IMR-90 (cell line): ENCODE data around the gene WWP2. TPM values are rescaled to one million over a fixed set of nuclear protein-coding genes. Genes with fewer than 3 reads are reported as not detected.

Source experiments
- ATAC-seq: fragments of 200-7000 bp; cut with Tn5 transposase; 2 replicates; pipeline ENCODE4 v1.9.1; 2020; ENCODE audit warnings: low read depth, mild to moderate bottlenecking, moderate library complexity
- BruUV-seq: library from RNA; stranded (reverse); fragments of 400-500 nt; replicated peaks from 2 replicates; lab custom pipeline; 2021; lab: Mats Ljungman, UMichigan
- CTCF ChIA-PET: fragments of 300-600 bp; formaldehyde crosslinking; extraction: SDS; loops from one replicate; lab custom pipeline; 2021; ENCODE audit warnings: antibody characterized with exemption; lab: Yijun Ruan, JAX
- POLR2A ChIA-PET: fragments of 300-600 bp; sonication (Branson Sonifier 250); formaldehyde crosslinking; loops from one replicate; lab custom pipeline; 2022; ENCODE audit warnings: antibody characterized with exemption; ENCODE audit not compliant: unreplicated experiment; lab: Charles Lee
- DNase-seq: peaks from one replicate; pipeline ENCODE4 v3.0.0; 2013
- H2AFZ ChIP-seq: replicated peaks from 2 replicates; pipeline ENCODE3; 2013; ENCODE audit warnings: low read length, mild to moderate bottlenecking; ENCODE audit not compliant: poor library complexity
- H2AK5ac ChIP-seq: 2 replicates; pipeline ENCODE4 v1.6.1; 2013; ENCODE audit warnings: low read depth, low read length, inconsistent platforms
- H2AK9ac ChIP-seq: replicated peaks from 2 replicates; pipeline ENCODE3; 2013; ENCODE audit warnings: mild to moderate bottlenecking, low read depth, low read length, moderate library complexity; ENCODE audit not compliant: poor library complexity
- H2BK120ac ChIP-seq: 2 replicates; pipeline ENCODE4 v1.6.1; 2013; ENCODE audit warnings: low read depth, low read length, inconsistent platforms
- H2BK15ac ChIP-seq: 3 replicates; pipeline ENCODE4 v1.6.1; 2013; ENCODE audit warnings: low read depth, low read length, inconsistent platforms
- H2BK20ac ChIP-seq: 2 replicates; pipeline ENCODE4 v1.6.1; 2013; ENCODE audit warnings: low read depth, mild to moderate bottlenecking, inconsistent platforms, low read length, moderate library complexity
- H2BK5ac ChIP-seq: 2 replicates; pipeline ENCODE4 v1.6.1; 2013; ENCODE audit warnings: mild to moderate bottlenecking, low read depth, low read length, inconsistent platforms; ENCODE audit not compliant: poor library complexity, severe bottlenecking
- H3K14ac ChIP-seq: replicated peaks from 2 replicates; pipeline ENCODE4 v1.6.1; 2013; ENCODE audit warnings: low read depth, low read length, inconsistent platforms
- H3K18ac ChIP-seq: 2 replicates; pipeline ENCODE4 v1.6.1; 2013; ENCODE audit warnings: low read depth, low read length, control low read depth
- H3K23ac ChIP-seq: 2 replicates; pipeline ENCODE4 v1.6.1; 2013; ENCODE audit warnings: low read depth, low read length, inconsistent platforms
- H3K27ac ChIP-seq: 2 replicates; pipeline ENCODE4 v1.5.1; 2013; ENCODE audit warnings: mild to moderate bottlenecking, control low read depth, low read length; ENCODE audit not compliant: insufficient read depth
- H3K27me3 ChIP-seq: 2 replicates; pipeline ENCODE4 v1.6.1; 2013; ENCODE audit warnings: low read length; ENCODE audit not compliant: control insufficient read depth, insufficient read depth
- H3K36me3 ChIP-seq: 2 replicates; pipeline ENCODE4 v1.6.1; 2013; ENCODE audit warnings: low read length, mixed read lengths; ENCODE audit not compliant: control insufficient read depth, insufficient read depth
- H3K4ac ChIP-seq: 2 replicates; pipeline ENCODE4 v1.6.1; 2013; ENCODE audit warnings: low read depth, low read length, inconsistent platforms
- H3K4me1 ChIP-seq: 2 replicates; pipeline ENCODE4 v1.6.1; 2013; ENCODE audit warnings: low read length, mixed read lengths; ENCODE audit not compliant: control insufficient read depth, insufficient read depth
- H3K4me2 ChIP-seq: 2 replicates; pipeline ENCODE4 v1.6.1; 2013; ENCODE audit warnings: low read depth, mild to moderate bottlenecking, control low read depth, low read length, moderate library complexity
- H3K4me3 ChIP-seq: 2 replicates; pipeline ENCODE4 v1.5.1; 2013; ENCODE audit warnings: low read depth, mild to moderate bottlenecking, control low read depth, low read length, moderate library complexity; ENCODE audit not compliant: insufficient read depth
- H3K56ac ChIP-seq: 2 replicates; pipeline ENCODE4 v1.6.1; 2013; ENCODE audit warnings: low read length, inconsistent platforms; ENCODE audit not compliant: insufficient read depth; ENCODE audit errors: extremely low read depth
- H3K79me1 ChIP-seq, 2 experiments: 2 replicates each; pipeline ENCODE4 v1.6.1; 2013; ENCODE audit warnings: low read length in 2 of 2, inconsistent platforms in 1 of 2, low read depth in 1 of 2
- H3K9ac ChIP-seq: 2 replicates; pipeline ENCODE4 v1.6.1; 2013; ENCODE audit warnings: low read depth, low read length, control low read depth
- H3K9me1 ChIP-seq: 2 replicates; pipeline ENCODE4 v1.6.1; 2013; ENCODE audit warnings: low read length, inconsistent platforms; ENCODE audit not compliant: insufficient read depth
- H3K9me3 ChIP-seq: 2 replicates; pipeline ENCODE4 v1.6.1; 2013; ENCODE audit warnings: low read length; ENCODE audit not compliant: control insufficient read depth, insufficient read depth
- H4K20me1 ChIP-seq: 2 replicates; pipeline ENCODE4 v1.6.1; 2013; ENCODE audit warnings: low read length, inconsistent platforms; ENCODE audit not compliant: insufficient read depth
- H4K5ac ChIP-seq: 2 replicates; pipeline ENCODE4 v1.6.1; 2013; ENCODE audit warnings: mild to moderate bottlenecking, low read depth, low read length, control low read depth
- H4K8ac ChIP-seq, 2 experiments: 2 replicates each; pipeline ENCODE4 v1.6.1; 2013; ENCODE audit warnings: low read depth in 2 of 2, low read length in 2 of 2, control low read depth in 1 of 2, inconsistent platforms in 1 of 2
- H4K91ac ChIP-seq: 2 replicates; pipeline ENCODE4 v1.6.1; 2013; ENCODE audit warnings: low read depth, low read length, inconsistent platforms; ENCODE audit not compliant: insufficient read depth
- BHLHE40 ChIP-seq: fragments of 150-350 bp; IDR thresholded peaks from 2 replicates; pipeline ENCODE4 v1.6.1; 2016; ENCODE audit warnings: mild to moderate bottlenecking, low read depth, low read length
- CEBPB ChIP-seq: IDR thresholded peaks from 2 replicates; pipeline ENCODE4 v1.6.1; 2012; ENCODE audit warnings: low read depth, low read length, improper control_type of control experiment
- FOS ChIP-seq: fragments of 150-350 bp; IDR thresholded peaks from 2 replicates; pipeline ENCODE4 v1.6.1; 2016; ENCODE audit warnings: low read depth, low read length
- MAFK ChIP-seq: IDR thresholded peaks from 2 replicates; pipeline ENCODE4 v1.6.1; 2012; ENCODE audit warnings: low read depth, low read length, improper control_type of control experiment
- POLR2A ChIP-seq: IDR thresholded peaks from 2 replicates; pipeline ENCODE4 v1.6.1; 2012; ENCODE audit warnings: mild to moderate bottlenecking, low read depth, low read length
- RCOR1 ChIP-seq: IDR thresholded peaks from 2 replicates; pipeline ENCODE4 v1.6.1; 2012; ENCODE audit warnings: mild to moderate bottlenecking, low read length, improper control_type of control experiment; ENCODE audit not compliant: insufficient replicate concordance
- RFX5 ChIP-seq: IDR thresholded peaks from 2 replicates; pipeline ENCODE4 v1.8.0; 2012; ENCODE audit warnings: low read depth, mild to moderate bottlenecking, low read length, moderate library complexity
- WGBS, 2 experiments: methylation state at CpG; one replicate each; pipeline versions ENCODE4 v1.1.5 to v1.1.7; 2013; ENCODE audit warnings: missing lambda C conversion rate in 2 of 2; ENCODE audit not compliant: insufficient read length in 1 of 2; ENCODE audit errors: extremely low coverage in 2 of 2; 5-methylcytosine and 5-hydroxymethylcytosine counted together
- dilution Hi-C: fragments of 300-500 bp; cut with HindIII; formaldehyde crosslinking; loops from one replicate; pipeline ENCODE4 v1.14.3; 2018; ENCODE audit warnings: low sequenced_read_pairs; ENCODE audit not compliant: unreplicated experiment
- in situ Hi-C: fragments of 300-500 bp; cut with MboI; formaldehyde crosslinking; loops from 3 replicates; pipeline ENCODE4 v1.14.3; 2019; ENCODE audit warnings: low sequenced_read_pairs, inconsistent platforms, mixed read lengths
- intact Hi-C: fragments of 100-400 bp; cut with micrococcal nuclease; formaldehyde crosslinking; loops from 2 replicates; pipeline ENCODE4 v1.10.0; 2022
- polyA plus RNA-seq, 3 experiments: library from polyadenylated mRNA; depleted of rRNA; stranded (reverse); fragments of >200 nt; gene quantifications; 2 replicates each; pipeline ENCODE4 v1.2.3, GENCODE V29; 2012; ENCODE audit warnings: low replicate concordance in 1 of 3
- total RNA-seq: library from RNA; depleted of rRNA; stranded (reverse); fragments of >200 nt; gene quantifications from 2 replicates; pipeline ENCODE4 v1.2.3, GENCODE V29; 2012
- TF ChIP-seq, protein P1 (sequence below): fragments of 150-350 bp; IDR thresholded peaks from 2 replicates; pipeline ENCODE4 v1.6.1; 2017; ENCODE audit warnings: mild to moderate bottlenecking, antibody characterized with exemption, low read length, low read depth
- TF ChIP-seq, protein P2 (sequence below): conservative IDR thresholded peaks from 2 replicates; pipeline ENCODE4 v1.5.1; 2012; ENCODE audit warnings: mild to moderate bottlenecking, low read depth, low read length, improper control_type of control experiment

Gene WWP2
- total and polyA plus RNA-seq, 2 of the 4 experiments (the other 2 are of a cell fraction): 12.7 to 13.7 TPM

DNA sequence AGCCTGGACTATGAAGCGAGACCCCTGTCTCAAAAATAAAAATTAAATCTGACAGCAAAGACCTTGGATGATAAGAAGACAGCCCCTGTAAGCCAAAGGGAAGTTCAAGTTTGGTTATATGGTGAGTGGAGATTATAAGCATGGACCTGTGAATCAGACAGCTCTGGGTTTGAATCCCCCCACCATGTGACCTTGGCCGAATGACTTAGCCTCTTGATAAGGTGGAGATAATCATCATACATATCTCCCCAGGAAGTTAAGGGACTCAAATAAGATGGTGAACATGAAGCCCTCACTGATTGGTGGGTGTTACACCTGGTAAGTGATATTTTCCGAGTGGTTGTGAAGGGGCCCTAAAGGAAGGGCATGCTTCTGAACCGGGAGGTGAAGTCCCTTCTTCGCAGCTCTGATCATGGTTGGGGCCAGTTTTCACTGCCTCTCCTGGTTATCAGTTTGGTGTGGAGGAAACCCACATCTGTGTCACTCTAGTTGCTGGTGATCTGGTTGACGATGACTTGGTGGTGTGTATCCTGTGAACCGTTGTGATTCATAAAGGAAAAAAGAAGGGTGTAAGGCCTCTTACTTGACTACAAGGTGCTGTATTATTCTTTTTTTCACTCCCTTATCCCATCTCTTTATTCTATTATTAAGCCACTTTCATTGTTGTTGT is 127.3 kb downstream of the WWP2 start:
- TF ChIP-seq RFX5 (no peak), MAFK (no peak), BHLHE40 (no peak), CEBPB (no peak), FOS (no peak), POLR2A (no peak), RCOR1 (no peak)
- TF ChIP-seq, protein P1, sequence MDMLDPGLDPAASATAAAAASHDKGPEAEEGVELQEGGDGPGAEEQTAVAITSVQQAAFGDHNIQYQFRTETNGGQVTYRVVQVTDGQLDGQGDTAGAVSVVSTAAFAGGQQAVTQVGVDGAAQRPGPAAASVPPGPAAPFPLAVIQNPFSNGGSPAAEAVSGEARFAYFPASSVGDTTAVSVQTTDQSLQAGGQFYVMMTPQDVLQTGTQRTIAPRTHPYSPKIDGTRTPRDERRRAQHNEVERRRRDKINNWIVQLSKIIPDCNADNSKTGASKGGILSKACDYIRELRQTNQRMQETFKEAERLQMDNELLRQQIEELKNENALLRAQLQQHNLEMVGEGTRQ: no peak
- TF ChIP-seq, protein P2, sequence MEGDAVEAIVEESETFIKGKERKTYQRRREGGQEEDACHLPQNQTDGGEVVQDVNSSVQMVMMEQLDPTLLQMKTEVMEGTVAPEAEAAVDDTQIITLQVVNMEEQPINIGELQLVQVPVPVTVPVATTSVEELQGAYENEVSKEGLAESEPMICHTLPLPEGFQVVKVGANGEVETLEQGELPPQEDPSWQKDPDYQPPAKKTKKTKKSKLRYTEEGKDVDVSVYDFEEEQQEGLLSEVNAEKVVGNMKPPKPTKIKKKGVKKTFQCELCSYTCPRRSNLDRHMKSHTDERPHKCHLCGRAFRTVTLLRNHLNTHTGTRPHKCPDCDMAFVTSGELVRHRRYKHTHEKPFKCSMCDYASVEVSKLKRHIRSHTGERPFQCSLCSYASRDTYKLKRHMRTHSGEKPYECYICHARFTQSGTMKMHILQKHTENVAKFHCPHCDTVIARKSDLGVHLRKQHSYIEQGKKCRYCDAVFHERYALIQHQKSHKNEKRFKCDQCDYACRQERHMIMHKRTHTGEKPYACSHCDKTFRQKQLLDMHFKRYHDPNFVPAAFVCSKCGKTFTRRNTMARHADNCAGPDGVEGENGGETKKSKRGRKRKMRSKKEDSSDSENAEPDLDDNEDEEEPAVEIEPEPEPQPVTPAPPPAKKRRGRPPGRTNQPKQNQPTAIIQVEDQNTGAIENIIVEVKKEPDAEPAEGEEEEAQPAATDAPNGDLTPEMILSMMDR: no peak
- Histone ChIP-seq H3K4me3 (no peak overlapping the region), H2AK9ac (no peak overlapping the region), H3K4me2 (no peak overlapping the region), H3K36me3 (peaks cover 10% of the 10 kb centered on the region), H3K79me1 (peaks cover 0 to 3% of the 10 kb centered on the region in 2 experiments; a peak in 1 of 4 replicates), H3K18ac (no peak overlapping the region), H2BK120ac (no peak overlapping the region; the same call in 1 of the 2 replicates), H3K9ac (no peak overlapping the region), H3K27ac (no peak overlapping the region), H3K56ac (no peak overlapping the region), H3K9me1 (no peaks in the 10 kb centered on the region; the same call in 1 of the 2 replicates), H2AK5ac (peak overlapping the region; percentile 73; the same call in 1 of the 2 replicates), H3K14ac (0 out of 2 replicates have a peak overlapping the region, but pooled peaks have one; percentile 18), H3K4ac (peak overlapping the region; percentile 38; the same call in 1 of the 2 replicates), H3K4me1 (no peaks in the 10 kb centered on the region), H4K91ac (no peak overlapping the region), H4K8ac (no peak overlapping the region; a peak in 1 of 4 replicates), H3K9me3 (no peaks in the 10 kb centered on the region), H4K20me1 (no peaks in the 10 kb centered on the region), H3K23ac (no peak overlapping the region), H2AFZ (no peak overlapping the region), H4K5ac (no peak overlapping the region), H3K27me3 (no peaks in the 10 kb centered on the region), H2BK5ac (no peak overlapping the region), H2BK15ac (no peak overlapping the region; the same call in 2 of the 3 replicates), H2BK20ac (no peak overlapping the region)
- ChIA-PET CTCF (no interaction called here), POLR2A (no interaction called here)
- no TSS peak for BruUV-seq
- WGBS, 2 experiments: no CpG with 5 or more reads among the region's 7 CpGs
- in situ Hi-C loops (loop anchor here (10.0 kb wide), 1 partner anchor 65 kb away; no protein-coding TSS in a partner anchor), intact Hi-C loops (no loop called here), dilution Hi-C loops (no loop called here)
- DNase-seq: no peak
- ATAC-seq: no peak
